Measurements from ENCODE around the gene CHST2. TPM values are rescaled to one million over a fixed set of nuclear protein-coding genes. Genes with fewer than 3 reads are reported as not detected.
A peak's percentile ranks its signal among the peaks of the same experiment; 100 is the strongest.

The CHST2 gene
- total RNA-seq, 4 donors from 2014 or later = 4.1 to 18.9 (median 12.3) TPM

DNA sequence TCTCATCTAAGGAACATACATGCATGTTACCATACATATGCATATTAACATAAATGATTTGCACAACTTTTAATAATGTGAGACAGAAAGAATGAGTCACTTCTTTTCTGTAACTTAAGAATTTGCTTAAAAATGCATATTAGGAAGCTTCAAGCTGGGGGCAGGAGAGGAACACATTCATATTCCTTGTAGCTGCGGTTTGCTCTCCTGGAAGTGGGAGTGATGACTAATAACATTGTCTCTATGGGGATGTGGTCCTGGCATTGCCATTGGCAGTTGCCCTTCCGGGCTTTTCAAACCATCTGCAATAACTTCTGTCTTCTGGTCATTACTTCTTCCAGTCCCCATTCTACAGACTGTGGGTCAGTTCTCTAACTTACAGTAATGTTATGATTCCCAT, 15.6 kb downstream of the CHST2 start:
- ATAC-seq (ENCODE audit: low FRiP score) = peak; percentile 51
- TF ChIP-seq, protein P1, sequence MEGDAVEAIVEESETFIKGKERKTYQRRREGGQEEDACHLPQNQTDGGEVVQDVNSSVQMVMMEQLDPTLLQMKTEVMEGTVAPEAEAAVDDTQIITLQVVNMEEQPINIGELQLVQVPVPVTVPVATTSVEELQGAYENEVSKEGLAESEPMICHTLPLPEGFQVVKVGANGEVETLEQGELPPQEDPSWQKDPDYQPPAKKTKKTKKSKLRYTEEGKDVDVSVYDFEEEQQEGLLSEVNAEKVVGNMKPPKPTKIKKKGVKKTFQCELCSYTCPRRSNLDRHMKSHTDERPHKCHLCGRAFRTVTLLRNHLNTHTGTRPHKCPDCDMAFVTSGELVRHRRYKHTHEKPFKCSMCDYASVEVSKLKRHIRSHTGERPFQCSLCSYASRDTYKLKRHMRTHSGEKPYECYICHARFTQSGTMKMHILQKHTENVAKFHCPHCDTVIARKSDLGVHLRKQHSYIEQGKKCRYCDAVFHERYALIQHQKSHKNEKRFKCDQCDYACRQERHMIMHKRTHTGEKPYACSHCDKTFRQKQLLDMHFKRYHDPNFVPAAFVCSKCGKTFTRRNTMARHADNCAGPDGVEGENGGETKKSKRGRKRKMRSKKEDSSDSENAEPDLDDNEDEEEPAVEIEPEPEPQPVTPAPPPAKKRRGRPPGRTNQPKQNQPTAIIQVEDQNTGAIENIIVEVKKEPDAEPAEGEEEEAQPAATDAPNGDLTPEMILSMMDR (IDR thresholded peaks at IDR 0.05) = no peak
- DNase-seq (ENCODE audit: low spot score) = no peak

DNA sequence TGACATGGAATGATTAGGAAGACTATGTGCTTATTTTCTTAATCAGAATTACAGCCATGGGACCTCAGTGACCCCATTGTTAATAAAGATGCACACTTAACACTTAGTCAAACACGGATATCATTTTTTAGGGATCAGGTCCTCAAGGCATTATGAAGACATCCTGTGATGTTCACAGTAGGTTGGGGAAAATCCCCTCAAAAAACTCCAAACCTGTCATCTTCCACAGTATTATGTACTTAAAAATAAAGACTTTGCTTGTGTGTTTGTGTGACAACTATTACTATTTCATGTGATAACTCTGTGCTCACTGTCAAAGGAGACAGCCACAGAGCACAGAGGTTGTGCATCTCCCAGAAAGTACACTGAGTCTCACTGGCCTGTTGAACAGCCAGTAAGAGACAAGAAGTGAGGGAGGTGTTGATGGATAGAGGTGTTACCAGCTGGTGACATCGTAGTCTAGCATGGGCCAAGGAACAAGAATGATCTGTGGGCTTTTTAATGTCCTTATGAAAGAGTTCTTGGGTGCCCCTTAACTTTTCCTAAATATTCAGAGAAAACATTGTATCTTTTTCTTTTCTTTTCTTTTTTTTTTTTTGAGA, 18.0 kb downstream of the CHST2 start:
- no peak for DNase-seq (ENCODE audit: low spot score)
- no peak for ATAC-seq (ENCODE audit: low FRiP score)
- TF ChIP-seq, protein P1 (IDR thresholded peaks at IDR 0.05) = no peak

DNA sequence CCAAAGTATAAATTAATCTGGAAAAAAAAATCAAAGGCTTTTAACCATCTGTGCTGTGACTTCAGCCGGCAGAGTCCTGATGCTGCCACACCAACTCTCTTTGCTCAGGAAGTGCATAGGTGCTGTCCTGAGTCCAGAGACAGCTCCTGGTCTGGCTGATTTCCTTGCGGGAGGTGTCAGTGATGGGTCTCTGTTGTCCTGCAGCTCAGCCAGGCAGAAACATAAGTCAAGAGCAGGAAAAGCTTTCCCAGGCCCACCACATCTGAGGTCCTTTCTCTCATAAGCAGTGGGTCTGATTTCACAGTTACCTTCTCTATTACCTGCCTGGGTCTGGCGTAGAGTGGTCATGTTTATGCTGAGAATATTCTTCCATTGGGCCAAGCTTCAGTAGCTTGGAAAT, 19.4 kb downstream of the CHST2 start:
- TF ChIP-seq, protein P1 (IDR thresholded peaks at IDR 0.05) = no peak
- no peak for DNase-seq (ENCODE audit: low spot score)
- ATAC-seq (ENCODE audit: low FRiP score) = no peak

DNA sequence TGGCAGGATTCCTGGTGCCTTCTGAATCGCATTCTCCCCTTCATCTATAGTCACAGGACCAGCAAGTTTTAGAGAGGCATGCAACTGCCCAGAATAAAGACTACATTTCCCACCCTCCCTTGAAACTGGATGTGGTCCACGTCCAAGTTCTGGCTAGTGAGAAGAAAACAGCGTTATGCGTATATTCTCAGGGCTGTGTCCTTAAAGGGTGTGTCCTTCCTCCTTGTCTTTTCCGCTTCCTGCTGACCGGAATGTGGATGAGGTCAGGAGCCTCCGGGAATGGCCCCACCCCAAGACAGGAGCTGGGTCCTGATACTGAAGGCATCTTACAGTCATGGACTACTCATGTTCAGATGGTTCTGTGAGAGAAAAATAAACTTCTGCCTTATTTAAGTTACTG, 20.2 kb downstream of the CHST2 start:
- DNase-seq (ENCODE audit: low spot score) = no peak
- ATAC-seq (ENCODE audit: low FRiP score) = no peak
- TF ChIP-seq, protein P1 (IDR thresholded peaks at IDR 0.05) = no peak

DNA sequence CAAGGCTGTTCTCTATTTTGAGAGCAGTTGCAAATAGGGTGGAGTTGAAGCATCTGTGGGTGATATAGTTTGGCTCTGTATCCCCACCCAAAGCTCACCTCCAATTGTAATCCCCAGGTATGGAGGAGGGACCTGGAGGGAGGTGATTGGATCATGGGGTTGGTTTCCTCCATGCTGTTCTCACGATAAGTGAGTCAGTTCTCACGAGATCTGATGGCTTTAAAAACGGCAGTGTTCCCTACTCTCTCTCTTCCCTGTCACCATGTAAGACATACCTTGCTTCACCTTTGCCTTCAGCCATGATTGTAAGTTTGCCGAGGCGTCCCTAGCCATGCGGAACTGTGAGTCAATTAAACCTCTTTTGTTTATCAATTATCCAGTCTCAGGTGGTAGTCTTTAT, 21.0 kb downstream of the CHST2 start:
- DNase-seq (ENCODE audit: low spot score) = no peak
- no peak for ATAC-seq (ENCODE audit: low FRiP score)
- TF ChIP-seq, protein P1 (IDR thresholded peaks at IDR 0.05) = no peak

DNA sequence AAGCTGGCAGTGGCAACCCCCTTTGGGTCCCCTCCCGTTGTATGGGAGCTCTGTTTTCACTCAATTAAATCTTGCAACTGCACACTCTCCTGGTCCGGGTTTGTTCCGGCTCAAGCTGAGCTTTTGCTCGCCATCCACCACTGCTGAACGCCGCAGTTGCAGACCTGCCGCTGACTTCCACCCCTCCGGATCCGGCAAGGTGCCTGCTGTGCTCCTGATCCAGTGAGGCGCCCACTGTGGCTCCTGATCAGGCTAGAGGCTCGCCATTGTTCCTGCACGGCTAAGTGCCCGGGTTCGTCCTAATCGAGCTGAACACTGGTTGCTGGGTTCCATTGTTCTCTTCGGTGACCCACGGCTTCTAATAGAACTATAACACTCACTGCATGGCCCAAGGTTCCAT, 22.8 kb downstream of the CHST2 start:
- ATAC-seq (ENCODE audit: low FRiP score) = no peak
- TF ChIP-seq, protein P1 (IDR thresholded peaks at IDR 0.05) = no peak

DNA sequence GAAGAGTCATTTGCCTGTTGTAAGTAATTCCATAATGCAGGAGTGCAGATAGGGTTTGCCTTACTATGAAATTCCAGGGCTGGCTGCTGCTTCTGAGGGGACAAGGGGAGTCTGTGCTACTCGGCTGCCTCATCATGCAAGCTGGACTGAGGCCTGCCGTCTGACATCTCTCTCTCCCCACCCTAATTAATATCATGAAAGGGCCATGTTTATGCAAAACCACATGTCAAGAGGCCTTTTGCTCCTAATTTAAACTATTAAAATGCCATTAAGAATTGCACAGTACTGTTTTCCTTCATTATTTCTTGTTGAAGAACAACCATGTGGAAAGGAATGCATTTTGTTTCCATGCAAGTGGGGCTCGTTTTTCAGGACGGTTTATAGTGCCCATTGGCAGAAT, 26.3 kb downstream of the CHST2 start:
- ATAC-seq (ENCODE audit: low FRiP score) (no peak), DNase-seq (ENCODE audit: low spot score) (no peak)
- TF ChIP-seq, protein P1 (IDR thresholded peaks at IDR 0.05) = no peak

More for the DNA sequence above, 22.8 kb downstream of the CHST2 start:
- no peak for DNase-seq (ENCODE audit: low spot score)

Data from omental fat pad (tissue), 4 donors.